ENCODE results near the gene CTSL.

DNA sequence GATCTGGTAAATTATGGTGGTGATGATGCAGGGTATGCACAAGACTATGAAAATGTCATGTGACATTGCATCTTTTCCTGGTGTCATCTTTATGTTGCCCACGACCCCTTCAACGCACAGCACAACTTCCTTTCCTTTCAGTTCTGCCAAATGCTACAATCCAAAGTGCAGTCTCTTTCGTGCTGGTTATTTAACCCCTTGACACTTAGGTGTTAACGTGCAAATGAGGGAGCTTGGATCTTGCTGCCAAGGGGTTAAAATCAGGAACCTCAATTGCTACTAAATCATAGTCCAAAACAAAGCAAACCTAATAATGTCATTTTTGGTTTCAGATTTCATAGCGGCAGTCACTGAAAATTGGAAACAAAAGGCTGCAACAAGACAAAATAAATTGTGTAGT is 16.0 kb downstream of the CTSL start:
- TF ChIP-seq EZH2 (IDR thresholded peaks at IDR 0.05; ENCODE audit: low read length, unreplicated experiment) (no peak), EZH2phosphoT487 (IDR thresholded peaks at IDR 0.05; ENCODE audit: borderline replicate concordance, low read length) (no peak)
- TF ChIP-seq, protein P1, sequence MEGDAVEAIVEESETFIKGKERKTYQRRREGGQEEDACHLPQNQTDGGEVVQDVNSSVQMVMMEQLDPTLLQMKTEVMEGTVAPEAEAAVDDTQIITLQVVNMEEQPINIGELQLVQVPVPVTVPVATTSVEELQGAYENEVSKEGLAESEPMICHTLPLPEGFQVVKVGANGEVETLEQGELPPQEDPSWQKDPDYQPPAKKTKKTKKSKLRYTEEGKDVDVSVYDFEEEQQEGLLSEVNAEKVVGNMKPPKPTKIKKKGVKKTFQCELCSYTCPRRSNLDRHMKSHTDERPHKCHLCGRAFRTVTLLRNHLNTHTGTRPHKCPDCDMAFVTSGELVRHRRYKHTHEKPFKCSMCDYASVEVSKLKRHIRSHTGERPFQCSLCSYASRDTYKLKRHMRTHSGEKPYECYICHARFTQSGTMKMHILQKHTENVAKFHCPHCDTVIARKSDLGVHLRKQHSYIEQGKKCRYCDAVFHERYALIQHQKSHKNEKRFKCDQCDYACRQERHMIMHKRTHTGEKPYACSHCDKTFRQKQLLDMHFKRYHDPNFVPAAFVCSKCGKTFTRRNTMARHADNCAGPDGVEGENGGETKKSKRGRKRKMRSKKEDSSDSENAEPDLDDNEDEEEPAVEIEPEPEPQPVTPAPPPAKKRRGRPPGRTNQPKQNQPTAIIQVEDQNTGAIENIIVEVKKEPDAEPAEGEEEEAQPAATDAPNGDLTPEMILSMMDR (conservative IDR thresholded peaks at IDR 0.05; ENCODE audit: low read depth, low read length): no peak

Measured in PC-3 (cell line).